IPS DF 19.7 (cell line): ENCODE measurements around the gene ZFPL1.

Experiments
- DNase-seq: peaks from one replicate; pipeline ENCODE4 v3.0.0-alpha.2; 2013; ENCODE audit warnings: low read depth, low spot score

Gene ZFPL1

GRCh38 chr11:65128182-65129145 is 44.4 kb downstream of the ZFPL1 start:
- DNase-seq = no peak

GRCh38 chr11:65129649-65130441 is 45.8 kb downstream of the ZFPL1 start:
- DNase-seq = no peak

GRCh38 chr11:65130631-65131416 is 46.8 kb downstream of the ZFPL1 start:
- DNase-seq = no peak

GRCh38 chr11:65131417-65131776 is 47.4 kb downstream of the ZFPL1 start:
- no peak for DNase-seq

GRCh38 chr11:65131895-65132237 is 47.8 kb downstream of the ZFPL1 start:
- DNase-seq = no peak

GRCh38 chr11:65132238-65132987 is 48.4 kb downstream of the ZFPL1 start:
- no peak for DNase-seq

- DNase-seq = no peak
Measured at GRCh38 chr11:65132988-65133700, 49.1 kb downstream of the ZFPL1 start.

GRCh38 chr11:65133724-65134123 is 49.7 kb downstream of the ZFPL1 start:
- no peak for DNase-seq

- DNase-seq = no peak
Measured at GRCh38 chr11:65134240-65134951, 50.4 kb downstream of the ZFPL1 start, which contains the start of gene SYVN1. Gene SYVN1 (minus strand): TSS chr11:65134519. CDS start chr11:65133601, 918 bp downstream.

- DNase-seq = peak; percentile 95
Measured at GRCh38 chr11:65134952-65135632, 51.1 kb downstream of the ZFPL1 start.

GRCh38 chr11:65135633-65136145 is 51.7 kb downstream of the ZFPL1 start:
- no peak for DNase-seq

GRCh38 chr11:65136515-65137096 is 52.6 kb downstream of the ZFPL1 start:
- DNase-seq = no peak
